Endothelial cell of umbilical vein (primary cell): ENCODE measurements around the gene RAB31.

Experiments
- EZH2 ChIP-seq: IDR thresholded peaks from 2 replicates; pipeline ENCODE4 v1.6.1; 2012; ENCODE audit warnings: borderline replicate concordance, low read depth, mild to moderate bottlenecking, moderate library complexity, low read length, inconsistent platforms; ENCODE audit not compliant: severe bottlenecking
- FOS ChIP-seq: IDR thresholded peaks from 2 replicates; pipeline ENCODE4 v1.6.1; 2011; ENCODE audit warnings: mild to moderate bottlenecking, low read length, moderate library complexity, borderline replicate concordance; ENCODE audit not compliant: insufficient read depth
- JUN ChIP-seq: IDR thresholded peaks from 2 replicates; pipeline ENCODE4 v1.6.1; 2011; ENCODE audit warnings: borderline replicate concordance, low read depth; ENCODE audit not compliant: insufficient read length, insufficient read depth
- POLR2A ChIP-seq: IDR thresholded peaks from 2 replicates; pipeline ENCODE4 v1.6.1; 2012; ENCODE audit warnings: low read depth, mild to moderate bottlenecking, control low read depth, low read length
- POLR2AphosphoS5 ChIP-seq: IDR thresholded peaks from 2 replicates; pipeline ENCODE4 v1.6.1; 2012; ENCODE audit warnings: low read depth, mild to moderate bottlenecking, control low read depth, low read length, moderate library complexity; ENCODE audit not compliant: insufficient read depth
- TF ChIP-seq, protein P1 (sequence below), 2 donors: IDR thresholded peaks; 1 replicate in 1 of 2; 2 replicates in 1 of 2; pipeline ENCODE4 v1.5.1; 2011; ENCODE audit warnings: low read length in 2 of 2, mild to moderate bottlenecking in 2 of 2, moderate library complexity in 2 of 2, control low read depth in 1 of 2, inconsistent platforms in 1 of 2, low read depth in 1 of 2; ENCODE audit not compliant: insufficient read depth in 1 of 2; ENCODE audit errors: extremely low read depth in 1 of 2

DNA sequence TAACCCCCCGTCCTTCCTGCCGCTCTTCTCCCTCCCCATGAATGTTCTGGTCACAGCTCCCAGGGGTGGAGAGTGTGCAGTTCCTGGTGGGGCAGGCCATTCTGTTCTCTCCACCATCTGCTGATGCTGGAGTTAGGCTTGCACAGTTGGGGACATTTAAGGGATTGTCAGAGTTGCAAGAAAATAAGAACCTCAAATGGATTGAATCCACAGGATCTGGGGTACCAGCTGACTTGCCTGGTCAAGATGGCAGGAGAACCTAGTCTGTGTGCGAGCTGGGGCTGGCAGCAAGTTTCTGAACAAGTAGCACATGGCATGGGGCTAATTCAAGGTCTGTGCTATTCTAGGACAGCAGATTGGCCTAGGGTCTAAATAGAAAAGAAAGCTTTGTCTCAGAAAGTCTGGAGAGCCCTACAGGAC lies 116.9 kb downstream of the RAB31 start:
- TF ChIP-seq POLR2AphosphoS5 = no peak
- TF ChIP-seq POLR2A = no peak
- TF ChIP-seq FOS = no peak
- no peak for TF ChIP-seq EZH2
- no peak for TF ChIP-seq JUN
- TF ChIP-seq, protein P1, sequence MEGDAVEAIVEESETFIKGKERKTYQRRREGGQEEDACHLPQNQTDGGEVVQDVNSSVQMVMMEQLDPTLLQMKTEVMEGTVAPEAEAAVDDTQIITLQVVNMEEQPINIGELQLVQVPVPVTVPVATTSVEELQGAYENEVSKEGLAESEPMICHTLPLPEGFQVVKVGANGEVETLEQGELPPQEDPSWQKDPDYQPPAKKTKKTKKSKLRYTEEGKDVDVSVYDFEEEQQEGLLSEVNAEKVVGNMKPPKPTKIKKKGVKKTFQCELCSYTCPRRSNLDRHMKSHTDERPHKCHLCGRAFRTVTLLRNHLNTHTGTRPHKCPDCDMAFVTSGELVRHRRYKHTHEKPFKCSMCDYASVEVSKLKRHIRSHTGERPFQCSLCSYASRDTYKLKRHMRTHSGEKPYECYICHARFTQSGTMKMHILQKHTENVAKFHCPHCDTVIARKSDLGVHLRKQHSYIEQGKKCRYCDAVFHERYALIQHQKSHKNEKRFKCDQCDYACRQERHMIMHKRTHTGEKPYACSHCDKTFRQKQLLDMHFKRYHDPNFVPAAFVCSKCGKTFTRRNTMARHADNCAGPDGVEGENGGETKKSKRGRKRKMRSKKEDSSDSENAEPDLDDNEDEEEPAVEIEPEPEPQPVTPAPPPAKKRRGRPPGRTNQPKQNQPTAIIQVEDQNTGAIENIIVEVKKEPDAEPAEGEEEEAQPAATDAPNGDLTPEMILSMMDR (IDR thresholded peaks at IDR 0.05; ENCODE audit: extremely low read depth in 1 of 2, insufficient read depth in 1 of 2, low read depth in 1 of 2, low read length in 2 of 2) = no peak
